Mesodermal cell (in vitro differentiated cells): ENCODE measurements around the gene HYDIN.
A peak's percentile ranks its signal among the peaks of the same experiment; 100 is the strongest.

Experiments used
- H3K27ac ChIP-seq: 2 replicates; pipeline ENCODE4 v1.7.0; 2013; ENCODE audit warnings: mild to moderate bottlenecking, low read depth, low read length, moderate library complexity; ENCODE audit not compliant: severe bottlenecking
- H3K36me3 ChIP-seq: 2 replicates; pipeline ENCODE4 v1.7.1; 2013; ENCODE audit warnings: mild to moderate bottlenecking, low read length, moderate library complexity; ENCODE audit not compliant: control insufficient read depth, insufficient read depth
- H3K4me1 ChIP-seq: one replicate; pipeline ENCODE4 v1.7.1; 2013; ENCODE audit warnings: mild to moderate bottlenecking, low read length; ENCODE audit not compliant: insufficient read depth, control insufficient read depth, poor library complexity, severe bottlenecking
- H3K4me3 ChIP-seq: 2 replicates; pipeline ENCODE4 v1.7.0; 2013; ENCODE audit warnings: low read length, control low read depth, mild to moderate bottlenecking; ENCODE audit not compliant: insufficient read depth, poor library complexity, severe bottlenecking; ENCODE audit errors: extremely low read depth
- H3K9me3 ChIP-seq: 2 replicates; pipeline ENCODE4 v1.7.1; 2013; ENCODE audit warnings: mild to moderate bottlenecking, low read length, moderate library complexity; ENCODE audit not compliant: control insufficient read depth
- WGBS, 2 experiments: methylation state at CpG; one replicate each; pipeline ENCODE4 v1.1.5; 2013; ENCODE audit warnings: missing lambda C conversion rate in 2 of 2; ENCODE audit not compliant: insufficient coverage in 2 of 2; 5-methylcytosine and 5-hydroxymethylcytosine counted together

HYDIN gene

GRCh38 chr16:70784692-70785555 is 445.6 kb downstream of the HYDIN start:
- 96% methylated on average over 18 to 19 of the region's 21 CpGs for WGBS, 2 experiments
- Histone ChIP-seq H3K27ac (no peak overlapping the region), H3K9me3 (peaks cover 7% of the 10 kb centered on the region), H3K4me3 (no peak overlapping the region), H3K4me1 (no peaks in the 10 kb centered on the region), H3K36me3 (peaks cover 81% of the 10 kb centered on the region)

GRCh38 chr16:70782237-70782636 is 448.3 kb downstream of the HYDIN start:
- Histone ChIP-seq H3K36me3 (peaks cover 80% of the 10 kb centered on the region), H3K4me3 (no peak overlapping the region), H3K9me3 (peaks cover 7% of the 10 kb centered on the region), H3K4me1 (peaks cover 5% of the 10 kb centered on the region), H3K27ac (no peak overlapping the region)
- 100% methylated on average over 3 of the region's 3 CpGs for WGBS, 2 experiments

- Histone ChIP-seq H3K9me3 (peaks cover 7% of the 10 kb centered on the region), H3K36me3 (peaks cover 83% of the 10 kb centered on the region), H3K4me1 (peaks cover 5% of the 10 kb centered on the region), H3K4me3 (no peak overlapping the region), H3K27ac (no peak overlapping the region)
- WGBS, 2 experiments = 98 to 99% methylated on average over 12 to 13 of the region's 14 CpGs
These were observed 448.7 kb downstream of the HYDIN start for GRCh38 chr16:70781800-70782199.

GRCh38 chr16:70780546-70780945 is 450.0 kb downstream of the HYDIN start:
- Histone ChIP-seq H3K4me1 (peaks cover 5% of the 10 kb centered on the region), H3K36me3 (peaks cover 75% of the 10 kb centered on the region), H3K9me3 (peaks cover 7% of the 10 kb centered on the region), H3K4me3 (no peak overlapping the region), H3K27ac (no peak overlapping the region)
- WGBS, 2 experiments = 97 to 98% methylated on average over 10 of the region's 10 CpGs

GRCh38 chr16:70779361-70779760 is 451.2 kb downstream of the HYDIN start:
- WGBS, 2 experiments = 93 to 100% methylated on average over 1 of the region's 1 CpG
- H3K4me1 ChIP-seq = peaks cover 5% of the 10 kb centered on the region
- peaks cover 64% of the 10 kb centered on the region for H3K36me3 ChIP-seq
- H3K9me3 ChIP-seq = peaks cover 7% of the 10 kb centered on the region
- H3K4me3 ChIP-seq = no peak overlapping the region
- peak overlapping the region; percentile 59 for H3K27ac ChIP-seq

- Histone ChIP-seq H3K9me3 (peaks cover 7% of the 10 kb centered on the region), H3K36me3 (peaks cover 60% of the 10 kb centered on the region), H3K27ac (no peak overlapping the region), H3K4me3 (no peak overlapping the region), H3K4me1 (peaks cover 5% of the 10 kb centered on the region)
- WGBS, 2 experiments = 52 to 76% methylated on average over 5 to 8 of the region's 8 CpGs
These were observed 451.6 kb downstream of the HYDIN start for GRCh38 chr16:70778901-70779309.

- H3K9me3 ChIP-seq = peaks cover 7% of the 10 kb centered on the region
- 92 to 100% methylated on average over 1 to 5 of the region's 8 CpGs for WGBS, 2 experiments
- peaks cover 56% of the 10 kb centered on the region for H3K36me3 ChIP-seq
- no peak overlapping the region for H3K4me3 ChIP-seq
- H3K27ac ChIP-seq = no peak overlapping the region
- H3K4me1 ChIP-seq = peaks cover 5% of the 10 kb centered on the region
These were observed 452.5 kb downstream of the HYDIN start for GRCh38 chr16:70777973-70778406.

GRCh38 chr16:70777496-70777895 is 453.0 kb downstream of the HYDIN start:
- 94 to 98% methylated on average over 8 of the region's 9 CpGs for WGBS, 2 experiments
- peaks cover 7% of the 10 kb centered on the region for H3K9me3 ChIP-seq
- peaks cover 5% of the 10 kb centered on the region for H3K4me1 ChIP-seq
- no peak overlapping the region for H3K27ac ChIP-seq
- no peak overlapping the region for H3K4me3 ChIP-seq
- H3K36me3 ChIP-seq = peaks cover 56% of the 10 kb centered on the region

GRCh38 chr16:70775399-70775798 is 455.1 kb downstream of the HYDIN start:
- no peak overlapping the region for H3K4me3 ChIP-seq
- no peaks in the 10 kb centered on the region for H3K9me3 ChIP-seq
- peaks cover 5% of the 10 kb centered on the region for H3K4me1 ChIP-seq
- H3K36me3 ChIP-seq = peaks cover 46% of the 10 kb centered on the region
- WGBS, 2 experiments = 89 to 96% methylated on average over 3 to 4 of the region's 4 CpGs
- no peak overlapping the region for H3K27ac ChIP-seq

GRCh38 chr16:70774261-70774660 is 456.3 kb downstream of the HYDIN start:
- no peak overlapping the region for H3K4me3 ChIP-seq
- whole genome bisulfite sequencing, 2 experiments = 90 to 98% methylated on average over 12 to 13 of the region's 13 CpGs

GRCh38 chr16:70772493-70772892 is 458.0 kb downstream of the HYDIN start:
- H3K4me1 ChIP-seq = peaks cover 9% of the 10 kb centered on the region
- H3K4me3 ChIP-seq = no peak overlapping the region
- H3K36me3 ChIP-seq = peaks cover 48% of the 10 kb centered on the region
- no peaks in the 10 kb centered on the region for H3K9me3 ChIP-seq
- WGBS, 2 experiments = no CpG with 5 or more reads among the region's 1 CpG
- H3K27ac ChIP-seq = no peak overlapping the region

More at GRCh38 chr16:70774261-70774660, 456.3 kb downstream of the HYDIN start:
- H3K9me3 ChIP-seq = no peaks in the 10 kb centered on the region
- no peak overlapping the region for H3K27ac ChIP-seq
- H3K36me3 ChIP-seq = peaks cover 48% of the 10 kb centered on the region
- peaks cover 3% of the 10 kb centered on the region for H3K4me1 ChIP-seq
